AG09319 (cell line): ENCODE data around the gene BAIAP2.

Source experiments
- DNase-seq: peaks from one replicate; pipeline ENCODE4 v3.0.0-alpha.2; 2010; ENCODE audit warnings: low read depth; ENCODE audit errors: extremely low read depth
- TF ChIP-seq, protein P1 (sequence below): IDR thresholded peaks from 2 replicates; pipeline ENCODE4 v1.5.1; 2011; ENCODE audit warnings: low read depth, mild to moderate bottlenecking, inconsistent platforms, low read length, moderate library complexity

BAIAP2 gene

DNA sequence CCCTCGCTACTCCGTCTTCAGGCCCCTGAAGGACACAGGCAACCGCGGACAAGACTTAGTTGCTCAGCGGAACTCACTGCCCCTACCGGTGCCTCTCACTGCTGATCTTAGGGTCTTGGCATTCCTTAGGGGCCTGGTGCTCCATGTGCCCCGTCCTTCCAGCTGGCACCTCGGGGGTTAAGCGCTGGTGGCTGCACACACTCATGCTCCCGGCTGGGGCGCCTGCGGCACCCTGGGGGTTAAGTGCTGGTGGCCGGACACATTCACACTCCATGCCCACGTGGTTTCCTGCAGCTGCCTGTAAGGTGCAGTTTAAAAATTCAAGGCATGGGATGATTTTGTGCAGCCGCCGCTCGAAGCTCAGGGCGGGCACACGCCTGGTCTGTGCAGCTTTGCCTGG, 45.1 kb downstream of the BAIAP2 start:
- DNase-seq, result no peak
- TF ChIP-seq, protein P1, sequence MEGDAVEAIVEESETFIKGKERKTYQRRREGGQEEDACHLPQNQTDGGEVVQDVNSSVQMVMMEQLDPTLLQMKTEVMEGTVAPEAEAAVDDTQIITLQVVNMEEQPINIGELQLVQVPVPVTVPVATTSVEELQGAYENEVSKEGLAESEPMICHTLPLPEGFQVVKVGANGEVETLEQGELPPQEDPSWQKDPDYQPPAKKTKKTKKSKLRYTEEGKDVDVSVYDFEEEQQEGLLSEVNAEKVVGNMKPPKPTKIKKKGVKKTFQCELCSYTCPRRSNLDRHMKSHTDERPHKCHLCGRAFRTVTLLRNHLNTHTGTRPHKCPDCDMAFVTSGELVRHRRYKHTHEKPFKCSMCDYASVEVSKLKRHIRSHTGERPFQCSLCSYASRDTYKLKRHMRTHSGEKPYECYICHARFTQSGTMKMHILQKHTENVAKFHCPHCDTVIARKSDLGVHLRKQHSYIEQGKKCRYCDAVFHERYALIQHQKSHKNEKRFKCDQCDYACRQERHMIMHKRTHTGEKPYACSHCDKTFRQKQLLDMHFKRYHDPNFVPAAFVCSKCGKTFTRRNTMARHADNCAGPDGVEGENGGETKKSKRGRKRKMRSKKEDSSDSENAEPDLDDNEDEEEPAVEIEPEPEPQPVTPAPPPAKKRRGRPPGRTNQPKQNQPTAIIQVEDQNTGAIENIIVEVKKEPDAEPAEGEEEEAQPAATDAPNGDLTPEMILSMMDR, result no peak

DNA sequence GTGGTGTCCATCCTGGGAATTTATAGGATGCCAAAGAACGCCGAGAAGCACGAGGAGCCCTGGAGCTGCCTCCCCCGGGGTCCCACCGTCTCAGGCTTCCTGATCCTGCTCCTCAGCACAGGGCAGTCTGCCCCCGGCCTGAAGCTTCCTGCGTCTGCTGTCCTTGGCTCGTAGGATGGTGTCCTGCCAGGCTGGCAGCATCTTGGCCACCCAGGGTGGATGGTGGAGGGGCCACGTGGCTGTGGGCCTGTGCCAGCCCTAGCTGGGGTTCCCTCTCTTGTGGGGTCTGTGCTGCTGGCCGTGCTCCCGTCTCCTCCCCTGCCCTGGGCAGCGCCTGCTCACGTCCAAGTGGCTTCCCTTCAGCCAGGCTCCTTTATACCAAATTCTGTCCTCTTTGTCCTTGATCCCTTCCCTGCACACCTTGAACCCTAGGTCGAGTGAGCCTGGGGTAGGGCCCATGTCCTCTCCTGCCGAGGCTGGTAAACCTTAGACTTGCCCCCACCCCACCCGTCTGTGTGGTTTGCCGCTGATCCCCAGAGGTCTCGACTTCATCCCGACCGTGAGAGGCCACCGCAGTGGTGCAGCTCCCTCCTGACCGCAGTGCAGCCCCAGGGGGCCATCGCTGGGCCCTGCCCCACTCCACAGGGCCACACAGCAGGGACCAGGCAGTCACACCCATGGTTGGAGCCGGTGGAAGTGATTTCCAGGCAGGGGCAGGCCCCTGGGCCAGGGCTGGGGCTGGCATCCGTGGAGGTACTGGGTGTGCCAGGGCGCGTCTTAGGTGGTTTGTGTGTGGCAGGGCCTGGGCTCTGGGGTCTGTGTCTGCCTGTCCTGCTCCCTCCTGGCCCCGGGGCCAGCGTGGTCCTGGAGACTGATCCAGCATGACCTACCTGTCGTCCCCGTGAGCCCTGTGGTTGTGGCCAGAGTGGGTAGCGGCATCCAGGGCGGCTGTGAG, 46.5 kb downstream of the BAIAP2 start:
- DNase-seq, result no peak
- TF ChIP-seq, protein P1, result no peak

DNA sequence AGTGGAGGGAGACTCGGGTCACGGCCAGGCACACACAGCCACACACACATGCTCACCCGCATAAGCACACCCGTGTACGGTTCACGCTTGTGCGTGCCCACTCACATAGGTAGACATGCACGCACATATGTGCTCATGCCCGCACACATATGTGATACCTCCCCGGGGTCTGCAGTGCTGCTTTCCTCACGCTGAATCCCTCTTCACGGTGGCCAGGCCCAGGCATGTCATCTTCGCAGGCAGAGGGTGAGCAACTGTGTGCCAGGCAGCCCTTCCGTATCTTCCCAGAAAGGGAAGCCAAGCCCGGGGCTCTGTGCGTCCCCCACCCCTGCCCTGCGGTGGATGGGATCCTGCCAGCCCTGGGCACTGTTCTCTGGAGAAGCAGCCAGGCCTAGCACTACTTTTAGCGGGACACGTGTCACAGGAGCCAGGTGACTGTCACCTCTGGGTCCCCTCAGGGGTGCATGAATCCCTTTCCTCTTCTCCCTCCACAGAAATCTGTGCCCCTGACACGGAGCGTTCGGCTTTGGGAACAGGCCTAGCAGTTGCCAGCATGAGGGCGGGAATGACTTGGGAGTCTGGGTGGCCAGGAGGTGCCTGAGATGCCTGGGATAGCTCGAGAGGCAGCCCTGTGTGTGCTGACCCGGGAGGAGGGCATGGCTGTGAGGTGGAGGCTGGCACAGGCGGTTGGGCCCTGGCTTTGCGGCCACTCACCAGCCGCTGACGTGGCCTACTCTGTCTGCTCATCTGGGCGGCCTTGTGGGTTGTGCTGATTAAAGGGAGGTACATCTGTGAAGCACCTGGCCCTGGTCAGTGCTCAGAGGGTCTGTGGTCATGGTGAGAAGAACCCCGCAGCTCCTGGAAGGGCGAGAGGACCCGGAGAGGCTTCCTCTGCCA, 47.5 kb downstream of the BAIAP2 start:
- TF ChIP-seq, protein P1, result no peak

DNA sequence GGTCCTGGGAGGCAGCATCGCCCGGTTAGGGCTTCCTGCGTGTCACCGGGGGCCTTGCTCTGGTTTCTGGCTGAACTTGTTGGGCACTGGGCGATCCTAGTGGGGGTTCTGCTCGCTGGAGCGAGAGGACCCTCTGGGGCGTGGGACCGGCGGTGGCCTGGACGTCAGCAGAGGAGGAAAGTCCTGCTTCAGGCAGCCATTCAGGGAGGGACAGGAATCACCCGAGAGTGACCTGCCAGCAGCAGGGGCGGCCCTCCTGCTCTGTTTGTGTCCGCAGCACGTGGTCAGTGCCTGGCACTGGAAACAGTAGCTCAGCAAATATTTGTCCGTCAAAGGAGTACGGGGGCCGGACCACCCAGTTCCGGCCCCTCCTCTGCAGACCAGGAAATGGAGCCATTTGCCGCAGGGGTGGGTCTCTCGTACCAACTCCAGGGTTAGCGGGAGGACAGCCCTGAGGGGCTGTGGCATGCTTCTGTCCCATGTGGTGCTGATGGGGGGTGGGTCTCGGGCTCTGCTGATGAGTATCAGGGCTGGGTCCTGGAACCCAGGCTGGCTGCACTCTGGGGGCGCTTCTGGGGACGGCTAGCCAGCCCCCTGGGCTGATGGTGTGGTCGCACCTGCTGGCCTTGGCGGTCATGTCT, 48.3 kb downstream of the BAIAP2 start:
- TF ChIP-seq, protein P1, result no peak
- DNase-seq, result no peak

More for the DNA sequence above, 47.5 kb downstream of the BAIAP2 start:
- no peak for DNase-seq

DNA sequence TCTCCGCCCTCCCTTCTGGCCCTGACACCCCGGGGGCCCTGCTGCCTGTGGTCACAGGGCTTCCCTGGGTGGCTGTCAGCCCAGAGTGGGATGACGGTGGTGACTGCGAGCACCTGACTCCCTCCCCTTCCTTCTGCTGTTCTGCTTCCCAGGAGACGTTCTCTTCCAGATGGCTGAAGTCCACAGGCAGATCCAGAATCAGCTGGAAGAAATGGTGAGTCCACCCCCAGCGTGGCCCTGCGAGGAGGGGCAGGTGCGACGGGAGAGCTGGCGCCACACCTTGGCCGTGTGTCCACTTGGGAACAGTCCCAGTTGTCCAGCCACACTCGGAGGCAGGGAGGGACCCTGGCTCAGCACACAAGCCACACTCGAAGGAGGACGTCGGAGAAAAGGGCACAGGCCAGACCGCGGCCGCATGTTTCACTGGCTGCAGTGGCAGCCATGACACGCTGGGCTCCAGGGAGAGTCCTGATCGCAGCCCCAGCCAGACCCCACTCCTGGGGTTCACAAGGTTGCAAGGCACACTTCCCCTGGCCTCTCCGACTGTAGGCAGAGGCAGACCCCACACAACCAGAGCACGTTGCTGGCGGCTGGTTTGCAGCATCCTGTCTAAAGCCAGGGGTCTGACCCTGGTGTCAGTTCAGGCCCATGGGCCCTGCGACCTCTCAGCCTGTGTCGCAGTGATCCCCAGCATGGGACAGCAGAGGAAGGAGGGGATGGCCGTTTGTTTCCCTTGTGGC, 49.9 kb downstream of the BAIAP2 start:
- DNase-seq, result no peak
- TF ChIP-seq, protein P1, result no peak

DNA sequence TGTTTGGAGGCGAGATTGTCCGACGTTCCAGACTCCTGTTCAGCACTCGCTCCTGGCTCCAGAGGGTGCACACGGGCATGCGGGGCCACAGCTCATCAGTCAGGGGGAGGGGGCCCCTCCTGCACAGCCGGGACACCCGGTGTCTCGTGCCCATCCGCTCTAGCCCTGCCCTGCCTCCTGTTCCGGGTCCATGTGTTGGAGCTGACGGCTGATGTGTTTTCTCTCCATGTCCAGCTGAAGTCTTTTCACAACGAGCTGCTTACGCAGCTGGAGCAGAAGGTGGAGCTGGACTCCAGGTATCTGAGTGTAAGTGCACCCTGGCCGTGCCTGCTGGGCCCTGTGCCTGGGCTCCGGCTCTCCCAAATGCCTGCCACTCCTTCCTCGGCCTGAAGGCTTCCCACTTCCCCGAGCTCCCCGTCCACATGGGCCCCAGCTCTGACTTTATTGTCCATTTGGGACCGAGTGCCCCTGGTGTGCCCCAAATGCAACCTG, 50.5 kb downstream of the BAIAP2 start:
- TF ChIP-seq, protein P1, result no peak
- DNase-seq, result no peak
